AG04449 (cell line): ENCODE measurements around the gene AQP3.
"Not testable (repeated sequence)": the region's sequence is repeated elsewhere in the genome, so short reads cannot be mapped to it uniquely, and the experiment has no call there.

Experiments used
- CTCF ChIA-PET: fragments of 350-600 bp; formaldehyde crosslinking; extraction: SDS; loops from one replicate; lab custom pipeline; 2021; ENCODE audit warnings: antibody characterized with exemption; lab: Yijun Ruan, JAX
- POLR2A ChIA-PET: fragments of 400-600, 350-600 bp; formaldehyde crosslinking; extraction: SDS; loops from one replicate; lab custom pipeline; 2020; ENCODE audit warnings: antibody characterized with exemption, inconsistent platforms; lab: Yijun Ruan, JAX
- DNase-seq: peaks from one replicate; pipeline ENCODE4 v3.0.0-alpha.2; 2010; ENCODE audit warnings: low read depth, low spot score
- H3K4me3 ChIP-seq: 2 replicates; pipeline ENCODE4 v1.5.1; 2011; ENCODE audit warnings: low read depth, mild to moderate bottlenecking, control low read depth, low read length
- CTCF ChIP-seq: IDR thresholded peaks from one replicate; pipeline ENCODE4 v1.5.1; 2011; ENCODE audit warnings: mild to moderate bottlenecking, moderate library complexity, low read length, control low read depth, inconsistent platforms; ENCODE audit not compliant: insufficient read depth; ENCODE audit errors: missing control alignments

Gene AQP3

GRCh38 chr9:33460854-33461253 is 13.5 kb upstream of the AQP3 start:
- ChIA-PET CTCF (interaction anchor here (0.9 to 17.4 kb wide), 4 partner anchors 9 to 87 kb away, joined by 3 to 284 read pairs (median 4); partner anchors contain the start of gene AQP3), POLR2A (interaction anchor here (0.7 kb wide), 1 partner anchor 13 kb away, joined by 4 read pairs; the partner anchor contains the start of gene NOL6)
- no peak for TF ChIP-seq CTCF
- no peak overlapping the region for H3K4me3 ChIP-seq
- no peak for DNase-seq

GRCh38 chr9:33459115-33459514 is 11.7 kb upstream of the AQP3 start:
- H3K4me3 ChIP-seq = no peak overlapping the region
- TF ChIP-seq CTCF = no peak
- CTCF ChIA-PET = interaction anchor here (0.6 to 17.4 kb wide), 4 partner anchors 8 to 58 kb away, joined by 3 to 284 read pairs (median 10); partner anchors contain the start of gene AQP3
- POLR2A ChIA-PET = no interaction called here
- DNase-seq = no peak

GRCh38 chr9:33458444-33458843 is 11.1 kb upstream of the AQP3 start:
- H3K4me3 ChIP-seq = no peak overlapping the region
- ChIA-PET POLR2A (interaction anchor here (1.9 kb wide), 1 partner anchor 8 kb away, joined by 4 read pairs; no protein-coding TSS in a partner anchor), CTCF (interaction anchor here (1.0 to 17.4 kb wide), 3 partner anchors 7 to 14 kb away, joined by 3 to 284 read pairs (median 16); partner anchors contain the start of gene AQP3)
- DNase-seq = no peak
- TF ChIP-seq CTCF = no peak

- no peak for TF ChIP-seq CTCF
- ChIA-PET CTCF (interaction anchor here (0.6 to 10.4 kb wide), 4 partner anchors 9 to 262 kb away, joined by 3 to 284 read pairs (median 5); partner anchors contain the start of genes AQP3 and NOL6), POLR2A (no interaction called here)
- no peak overlapping the region for H3K4me3 ChIP-seq
- DNase-seq = no peak
These were observed 8.6 kb upstream of the AQP3 start for GRCh38 chr9:33455945-33456344.

GRCh38 chr9:33455456-33455855 is 8.1 kb upstream of the AQP3 start:
- POLR2A ChIA-PET, DNase-seq, H3K4me3 ChIP-seq: not testable (repeated sequence)
- CTCF ChIA-PET = interaction anchor here (1.5 to 10.4 kb wide), 3 partner anchors 8 to 81 kb away, joined by 4 to 284 read pairs (median 6); partner anchors contain the start of genes AQP3 and NOL6

GRCh38 chr9:33454661-33455026 is 7.3 kb upstream of the AQP3 start:
- POLR2A ChIA-PET, DNase-seq, H3K4me3 ChIP-seq: not testable (repeated sequence)
- CTCF ChIA-PET = interaction anchor here (1.1 to 10.4 kb wide), 6 partner anchors 12 to 170 kb away, joined by 3 to 284 read pairs (median 32); partner anchors contain the start of gene NOL6

- no peak for DNase-seq
- no peak overlapping the region for H3K4me3 ChIP-seq
- CTCF ChIA-PET = interaction anchor here (0.9 to 10.4 kb wide), 15 partner anchors 12 to 178 kb away, joined by 3 to 284 read pairs (median 11); partner anchors contain the start of gene NOL6
- TF ChIP-seq CTCF = no peak
- POLR2A ChIA-PET = interaction anchor here (1.4 kb wide), 1 partner anchor 9 kb away, joined by 5 read pairs; no protein-coding TSS in a partner anchor
These were observed 6.7 kb upstream of the AQP3 start for GRCh38 chr9:33453999-33454660.
